SHP77 treated with DMSO at 0.1 percent for 48 hours (cell line): ENCODE measurements around the gene AHCYL2.
"Not testable (repeated sequence)": the region's sequence is repeated elsewhere in the genome, so short reads cannot be mapped to it uniquely, and the experiment has no call there.

ENCODE experiments used
- DNase-seq: peaks from one replicate; lab custom pipeline; 2025; lab: John Stamatoyannopoulos, UW

The AHCYL2 gene

DNA sequence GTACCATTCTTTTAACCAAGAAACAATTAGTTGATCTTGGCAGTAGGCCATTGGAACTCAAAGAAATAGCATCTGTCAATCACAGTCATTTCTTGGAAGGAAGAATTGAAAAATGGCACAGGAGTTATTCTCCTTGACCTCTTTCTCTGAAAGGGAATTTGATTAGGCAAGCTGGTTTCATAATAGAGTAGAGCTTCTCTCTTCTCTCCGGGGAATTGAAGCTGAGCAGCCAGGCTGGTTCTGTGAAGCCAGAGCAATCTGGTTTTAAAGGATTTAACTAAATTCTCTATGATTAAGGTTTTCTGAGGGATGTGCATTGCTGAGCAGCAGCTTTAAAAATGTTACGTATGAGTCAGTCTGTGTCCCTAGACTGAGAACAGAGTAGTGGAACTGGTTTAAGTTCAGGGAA, 70.2 kb downstream of the AHCYL2 start:
- DNase-seq: no peak

DNA sequence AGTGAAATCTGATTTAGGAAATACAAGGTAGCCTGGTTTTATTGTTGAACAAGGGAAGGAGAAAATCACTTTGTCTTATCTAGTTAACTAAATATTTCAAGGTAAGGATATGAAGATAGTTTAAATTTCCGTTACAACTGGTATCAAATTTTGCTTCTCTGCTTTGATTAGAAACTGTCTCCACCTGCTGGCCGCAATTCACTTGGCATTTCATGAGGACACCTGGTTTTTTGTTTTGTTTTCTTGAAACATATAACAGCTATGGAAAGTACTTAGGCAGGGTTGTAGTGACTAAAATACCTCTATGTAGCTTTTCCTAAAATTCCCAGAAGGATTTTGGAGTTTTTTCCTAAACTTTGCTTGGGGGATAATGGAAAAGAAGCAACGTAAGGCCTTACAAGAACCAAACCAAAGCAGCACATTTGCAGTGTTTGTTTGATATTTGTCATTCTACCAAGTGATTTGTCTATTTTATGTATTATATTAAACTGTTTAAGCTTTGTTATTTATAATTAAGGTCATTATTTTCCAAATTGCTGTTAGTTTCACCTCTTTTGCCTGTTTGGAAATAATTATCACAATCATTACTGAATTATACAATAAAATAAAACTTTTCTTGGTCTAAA, 73.6 kb downstream of the AHCYL2 start:
- peak; percentile 1 for DNase-seq

- no peak for DNase-seq
These were observed 75.1 kb downstream of the AHCYL2 start for GRCh38 chr7:129299889-129300288.

DNA sequence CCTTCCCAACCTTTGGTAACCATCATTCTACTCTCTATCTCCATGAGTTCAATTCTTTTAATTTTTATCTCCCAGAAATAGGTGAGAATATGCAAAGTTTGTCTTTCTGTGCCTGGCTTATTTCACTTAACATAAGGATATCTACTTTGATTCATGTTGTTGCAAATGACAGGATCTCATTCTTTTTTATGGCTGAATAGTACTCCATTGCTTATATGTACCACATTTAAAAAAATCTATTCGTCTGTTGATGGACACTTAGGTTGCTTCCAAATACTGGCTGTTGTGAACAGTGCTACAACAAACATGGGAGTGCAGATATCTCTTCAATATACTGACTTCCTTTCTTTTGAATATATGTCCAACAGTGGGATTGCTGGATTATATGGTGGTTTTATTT, 75.5 kb downstream of the AHCYL2 start:
- DNase-seq: not testable (repeated sequence)

GRCh38 chr7:129307592-129307991, 82.8 kb downstream of the AHCYL2 start:
- no peak for DNase-seq

- no peak for DNase-seq
These were observed 83.2 kb downstream of the AHCYL2 start for GRCh38 chr7:129308047-129308446.

DNA sequence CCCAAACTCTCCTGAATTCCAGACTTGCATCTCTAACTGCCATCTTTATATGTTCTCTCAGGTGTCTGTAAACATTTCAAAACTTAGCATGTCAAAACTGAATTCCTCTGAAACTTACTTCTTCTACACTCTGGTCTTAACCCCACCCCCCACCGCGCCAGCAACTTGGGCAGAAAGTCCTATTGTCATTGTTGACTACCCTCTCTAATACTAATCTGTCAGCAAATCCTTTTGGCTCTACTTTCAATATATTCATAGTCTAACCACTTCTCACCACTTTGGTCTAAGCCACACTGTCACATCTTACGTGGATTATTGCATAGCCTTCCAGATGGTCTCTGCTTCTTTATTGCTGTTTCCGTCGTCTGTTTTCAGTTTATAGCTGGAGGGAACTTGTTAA, 86.6 kb downstream of the AHCYL2 start:
- DNase-seq: no peak

GRCh38 chr7:129313282-129313681, 88.5 kb downstream of the AHCYL2 start:
- no peak for DNase-seq

- DNase-seq: no peak
These were observed 91.1 kb downstream of the AHCYL2 start for GRCh38 chr7:129315960-129316359.

GRCh38 chr7:129317450-129317849, 92.6 kb downstream of the AHCYL2 start:
- DNase-seq: no peak

DNA sequence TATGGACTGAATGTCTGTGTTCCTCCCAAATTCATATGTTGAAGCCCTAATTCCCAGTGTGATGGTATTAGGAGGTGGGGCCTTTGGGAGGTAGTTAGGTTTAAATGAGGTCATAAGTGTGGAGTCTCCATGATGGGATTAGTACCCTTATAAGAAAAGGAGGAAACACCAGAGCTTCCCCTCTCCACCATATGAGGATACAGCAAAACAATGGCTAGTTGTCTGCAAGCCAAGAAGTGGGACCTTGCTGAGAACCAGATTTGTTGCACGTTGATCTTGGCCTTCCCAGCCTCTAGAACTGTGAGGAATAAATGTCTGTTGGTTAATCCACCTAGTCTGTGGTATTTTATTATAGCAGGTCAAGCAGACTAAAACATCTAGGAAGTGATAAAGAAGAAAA, 102.2 kb downstream of the AHCYL2 start:
- no peak for DNase-seq

GRCh38 chr7:129332254-129333035, 107.6 kb downstream of the AHCYL2 start:
- no peak for DNase-seq

DNA sequence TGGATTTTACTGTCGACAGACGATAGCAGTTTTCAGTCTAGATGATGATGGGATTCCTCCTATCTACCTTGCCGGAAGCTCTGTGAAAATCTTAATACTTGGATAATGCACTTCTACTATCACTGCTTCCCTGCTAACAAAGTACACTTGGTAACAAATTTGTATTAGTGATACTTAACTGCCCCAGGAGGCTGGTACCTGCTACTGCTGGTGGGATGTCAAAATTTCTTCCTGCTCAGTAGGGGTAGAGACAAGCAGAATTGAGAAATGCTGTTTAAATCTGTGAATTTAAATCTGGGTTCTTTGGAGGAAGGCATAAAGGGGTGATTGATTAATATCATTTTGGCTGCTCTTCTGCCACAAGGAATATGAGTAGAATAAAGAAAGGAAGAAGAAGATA, 109.6 kb downstream of the AHCYL2 start:
- DNase-seq: no peak

GRCh38 chr7:129338450-129338849, 113.6 kb downstream of the AHCYL2 start:
- DNase-seq: no peak

DNA sequence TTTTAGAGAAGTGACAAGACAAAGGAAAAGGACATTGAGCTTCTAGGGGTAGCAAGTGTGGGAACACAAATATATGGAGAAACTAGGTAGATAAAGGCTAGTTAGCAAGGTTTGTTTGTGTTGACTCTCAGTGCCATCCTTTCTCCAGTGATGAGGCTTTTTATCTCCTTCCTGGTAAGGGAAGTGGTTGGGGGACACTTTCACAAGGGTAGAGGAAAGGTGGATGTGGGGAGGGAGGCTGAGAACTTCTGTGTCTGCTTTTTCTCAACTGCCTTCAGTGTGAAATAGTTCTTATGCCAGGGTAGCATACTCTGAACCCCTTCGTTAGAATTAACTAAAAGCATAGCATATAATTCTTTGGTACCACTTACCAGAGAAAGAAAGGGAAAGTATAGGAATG, 116.4 kb downstream of the AHCYL2 start:
- DNase-seq: no peak

GRCh38 chr7:129341816-129342806, 117.3 kb downstream of the AHCYL2 start:
- DNase-seq: no peak

GRCh38 chr7:129343099-129343700, 118.4 kb downstream of the AHCYL2 start:
- DNase-seq: peak; percentile 7

GRCh38 chr7:129347330-129347729, 122.5 kb downstream of the AHCYL2 start:
- DNase-seq: no peak

- no peak for DNase-seq
These were observed 123.4 kb downstream of the AHCYL2 start for GRCh38 chr7:129348023-129348740.

- DNase-seq: no peak
These were observed 126.5 kb downstream of the AHCYL2 start for GRCh38 chr7:129351320-129351719.

DNA sequence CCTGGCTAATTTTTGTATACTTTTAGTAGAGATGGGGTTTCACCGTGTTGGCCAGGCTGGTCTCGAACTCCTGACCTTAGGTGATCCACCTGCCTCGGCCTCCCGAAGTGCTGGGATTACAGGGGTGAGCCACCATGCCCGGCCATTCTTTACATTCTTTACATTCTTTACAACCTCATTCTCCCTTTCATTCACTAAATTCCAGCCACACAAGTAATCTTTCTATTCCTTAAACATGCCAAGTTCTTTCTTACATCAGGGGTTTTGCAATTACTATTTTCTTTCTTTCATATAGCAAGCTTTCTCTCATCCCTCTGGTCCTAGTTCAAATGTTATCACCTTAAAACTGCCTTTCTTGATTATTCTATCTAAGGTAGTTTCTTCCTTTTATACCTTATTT, 128.3 kb downstream of the AHCYL2 start:
- not testable (repeated sequence) for DNase-seq
